Astrocyte of the spinal cord (primary cell): ENCODE results near the gene FBXO3.

Source experiments
- DNase-seq: peaks from one replicate; pipeline ENCODE4 v3.0.0; 2011; ENCODE audit warnings: low read depth, low spot score
- H3K4me3 ChIP-seq: 2 replicates; pipeline ENCODE4 v1.5.1; 2011; ENCODE audit warnings: low read depth, mild to moderate bottlenecking, low read length, moderate library complexity
- in situ Hi-C: cut with HindIII; loops from 2 replicates; pipeline ENCODE4 v1.10.0; 2017; ENCODE audit warnings: low sequenced_read_pairs
- TF ChIP-seq, protein P1 (sequence below): IDR thresholded peaks from 2 replicates; pipeline ENCODE4 v1.5.1; 2012; ENCODE audit warnings: low read depth, mild to moderate bottlenecking, low read length, inconsistent platforms

The FBXO3 gene

GRCh38 chr11:33700063-33700501 is 74.2 kb downstream of the FBXO3 start:
- TF ChIP-seq, protein P1, sequence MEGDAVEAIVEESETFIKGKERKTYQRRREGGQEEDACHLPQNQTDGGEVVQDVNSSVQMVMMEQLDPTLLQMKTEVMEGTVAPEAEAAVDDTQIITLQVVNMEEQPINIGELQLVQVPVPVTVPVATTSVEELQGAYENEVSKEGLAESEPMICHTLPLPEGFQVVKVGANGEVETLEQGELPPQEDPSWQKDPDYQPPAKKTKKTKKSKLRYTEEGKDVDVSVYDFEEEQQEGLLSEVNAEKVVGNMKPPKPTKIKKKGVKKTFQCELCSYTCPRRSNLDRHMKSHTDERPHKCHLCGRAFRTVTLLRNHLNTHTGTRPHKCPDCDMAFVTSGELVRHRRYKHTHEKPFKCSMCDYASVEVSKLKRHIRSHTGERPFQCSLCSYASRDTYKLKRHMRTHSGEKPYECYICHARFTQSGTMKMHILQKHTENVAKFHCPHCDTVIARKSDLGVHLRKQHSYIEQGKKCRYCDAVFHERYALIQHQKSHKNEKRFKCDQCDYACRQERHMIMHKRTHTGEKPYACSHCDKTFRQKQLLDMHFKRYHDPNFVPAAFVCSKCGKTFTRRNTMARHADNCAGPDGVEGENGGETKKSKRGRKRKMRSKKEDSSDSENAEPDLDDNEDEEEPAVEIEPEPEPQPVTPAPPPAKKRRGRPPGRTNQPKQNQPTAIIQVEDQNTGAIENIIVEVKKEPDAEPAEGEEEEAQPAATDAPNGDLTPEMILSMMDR = no peak
- in situ Hi-C loops = no loop called here

GRCh38 chr11:33699515-33700062 is 74.7 kb downstream of the FBXO3 start:
- H3K4me3 ChIP-seq = no peak overlapping the region
- in situ Hi-C loops = no loop called here
- no peak for DNase-seq
- TF ChIP-seq, protein P1 = no peak

More at GRCh38 chr11:33700063-33700501, 74.2 kb downstream of the FBXO3 start:
- H3K4me3 ChIP-seq = peak overlapping the region; percentile 49
- no peak for DNase-seq

GRCh38 chr11:33698921-33699320 is 75.4 kb downstream of the FBXO3 start:
- TF ChIP-seq, protein P1 = no peak
- in situ Hi-C loops = no loop called here
- DNase-seq = no peak
- no peak overlapping the region for H3K4me3 ChIP-seq

- no peak overlapping the region for H3K4me3 ChIP-seq
- no peak for DNase-seq
- TF ChIP-seq, protein P1 = no peak
- in situ Hi-C loops = no loop called here
These were observed 76.3 kb downstream of the FBXO3 start for GRCh38 chr11:33697997-33698396.

GRCh38 chr11:33696931-33697638 is 77.2 kb downstream of the FBXO3 start:
- no peak overlapping the region for H3K4me3 ChIP-seq
- no peak for DNase-seq
- TF ChIP-seq, protein P1 = no peak
- in situ Hi-C loops = no loop called here

DNA sequence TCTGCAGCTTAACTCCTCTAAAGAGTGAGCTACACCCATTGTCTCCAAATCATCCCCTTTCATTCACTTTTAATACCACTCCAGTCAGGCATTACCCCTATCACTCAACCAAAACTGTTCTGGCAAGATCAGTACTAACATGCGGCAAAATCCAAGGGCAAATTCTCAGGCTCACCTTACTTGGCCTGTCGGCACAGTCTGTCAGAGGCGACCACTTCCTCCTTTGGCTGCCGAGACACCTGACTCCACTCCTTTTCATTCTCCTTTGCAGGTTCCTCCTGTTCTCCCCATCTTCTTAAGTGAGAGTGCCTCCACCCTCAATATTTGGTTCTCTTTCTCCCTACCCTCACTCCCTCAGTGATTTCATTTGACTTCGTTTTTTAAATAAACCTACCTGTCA is 77.9 kb downstream of the FBXO3 start:
- DNase-seq = no peak
- in situ Hi-C loops = no loop called here
- no peak overlapping the region for H3K4me3 ChIP-seq
- TF ChIP-seq, protein P1 = no peak
